Measurements from ENCODE around the gene ASTN1.
A peak's percentile ranks its signal among the peaks of the same experiment; 100 is the strongest.

The ASTN1 gene

GRCh38 chr1:176976771-176977170 lies 187.7 kb downstream of the ASTN1 start:
- no peak for DNase-seq

- DNase-seq = no peak
Measured at GRCh38 chr1:176976225-176976624, 188.3 kb downstream of the ASTN1 start.

- no peak for DNase-seq
Measured at GRCh38 chr1:176964687-176965086, 199.8 kb downstream of the ASTN1 start.

- no peak for DNase-seq
Measured at GRCh38 chr1:176963181-176963580, 201.3 kb downstream of the ASTN1 start.

GRCh38 chr1:176961678-176962077 lies 202.8 kb downstream of the ASTN1 start:
- no peak for DNase-seq

- no peak for DNase-seq
Measured at GRCh38 chr1:176959191-176959820, 205.2 kb downstream of the ASTN1 start.

- DNase-seq = no peak
Measured at GRCh38 chr1:176957603-176958002, 206.9 kb downstream of the ASTN1 start.

- no peak for DNase-seq
Measured at GRCh38 chr1:176954242-176954641, 210.3 kb downstream of the ASTN1 start.

GRCh38 chr1:176950736-176951324 lies 213.7 kb downstream of the ASTN1 start:
- DNase-seq = no peak

GRCh38 chr1:176949033-176949662 lies 215.4 kb downstream of the ASTN1 start:
- DNase-seq = peak; percentile 30

- no peak for DNase-seq
Measured at GRCh38 chr1:176944606-176945005, 219.9 kb downstream of the ASTN1 start.

- no peak for DNase-seq
Measured at GRCh38 chr1:176943783-176944182, 220.7 kb downstream of the ASTN1 start.

- no peak for DNase-seq
Measured at GRCh38 chr1:176942346-176942745, 222.2 kb downstream of the ASTN1 start.

- DNase-seq = no peak
Measured at GRCh38 chr1:176939993-176940392, 224.5 kb downstream of the ASTN1 start.

GRCh38 chr1:176938375-176938774 lies 226.1 kb downstream of the ASTN1 start:
- DNase-seq = no peak

- DNase-seq = no peak
Measured at GRCh38 chr1:176934370-176934769, 230.1 kb downstream of the ASTN1 start.

GRCh38 chr1:176932114-176933104 lies 232.1 kb downstream of the ASTN1 start:
- no peak for DNase-seq

GRCh38 chr1:176931526-176931925 lies 233.0 kb downstream of the ASTN1 start:
- DNase-seq = no peak

- DNase-seq = no peak
Measured at GRCh38 chr1:176926330-176927086, 238.0 kb downstream of the ASTN1 start.

GRCh38 chr1:176925223-176925622 lies 239.3 kb downstream of the ASTN1 start:
- no peak for DNase-seq

GRCh38 chr1:176923283-176923682 lies 241.2 kb downstream of the ASTN1 start:
- no peak for DNase-seq
